Thyroid gland (tissue), 4 donors: ENCODE measurements around the gene SLC25A6. TPM values are rescaled to one million over a fixed set of nuclear protein-coding genes. Genes with fewer than 3 reads are reported as not detected.

Source experiments
- DNase-seq, 2 donors: peaks; one replicate each; pipeline ENCODE4 v3.0.0-alpha.2; 2019
- H3K27ac ChIP-seq, 3 donors: fragments of 200-600 bp; sonication (generic); 1 replicate in 2 of 3; 2 replicates in 1 of 3; pipeline ENCODE4 v1.5.1; 2016 to 2019; ENCODE audit warnings: mild to moderate bottlenecking in 1 of 3, moderate library complexity in 1 of 3
- H3K27me3 ChIP-seq: fragments of 200-600 bp; sonication (generic); one replicate; pipeline ENCODE4 v1.5.1; 2019
- H3K36me3 ChIP-seq, 2 donors: fragments of 200-600 bp; sonication (generic); one replicate each; pipeline ENCODE4 v1.5.1; 2016 to 2019
- H3K4me1 ChIP-seq, 2 donors: fragments of 200-600 bp; sonication (generic); one replicate each; pipeline ENCODE4 v1.5.1; 2017 to 2019
- H3K4me3 ChIP-seq, 3 donors: fragments of 200-600 bp; sonication (generic); replicated peaks in 1 of 3; 1 replicate in 2 of 3; 2 replicates in 1 of 3; pipeline ENCODE4 v1.5.1; 2016; ENCODE audit warnings: mild to moderate bottlenecking in 1 of 3
- H3K9me3 ChIP-seq: fragments of 200-600 bp; sonication (generic); one replicate; pipeline ENCODE4 v1.5.1; 2017
- CTCF ChIP-seq, 6 experiments: fragments of 200-600 bp in 3 of 6; fragments of 450-650 bp in 3 of 6; sonication (generic) in 3 of 6; IDR thresholded peaks; one replicate each; pipeline ENCODE4 v1.5.1; 2016 to 2019; ENCODE audit warnings: antibody characterized with exemption in 6 of 6, mild to moderate bottlenecking in 2 of 6, inconsistent platforms in 1 of 6, moderate library complexity in 1 of 6
- POLR2A ChIP-seq, 2 donors: fragments of 450-650 bp; IDR thresholded peaks; one replicate each; pipeline ENCODE4 v1.6.1; 2017; ENCODE audit warnings: antibody characterized with exemption in 2 of 2, mild to moderate bottlenecking in 2 of 2, moderate library complexity in 1 of 2
- WGBS, 2 donors: methylation state at CpG; one replicate each; pipeline ENCODE4 v1.1.5; 2017; 5-methylcytosine and 5-hydroxymethylcytosine counted together
- intact Hi-C: fragments of 100-400 bp; cut with DNase I; formaldehyde crosslinking; loops from one replicate; pipeline ENCODE4 v1.15.1; 2023
- total RNA-seq, 4 donors: library from RNA; depleted of rRNA; stranded (reverse); fragments of >200 nt; gene quantifications; one replicate each; pipeline ENCODE4 v1.2.3, GENCODE V29; 2016

Gene SLC25A6
- total RNA-seq, 4 donors from 2014 or later: 219 to 397 (median 320) TPM

- WGBS, 2 donors: 63 to 75% methylated on average over 12 to 14 of the region's 14 CpGs
- Histone ChIP-seq H3K36me3 (peaks cover 10 to 29% of the 10 kb centered on the region in 2 donors), H3K9me3 (no peaks in the 10 kb centered on the region), H3K27ac (no peak overlapping the region), H3K4me1 (no peaks in the 10 kb centered on the region), H3K4me3 (no peak overlapping the region), H3K27me3 (no peaks in the 10 kb centered on the region)
- intact Hi-C loops: no loop called here
- no peak for TF ChIP-seq CTCF (IDR thresholded peaks at IDR 0.05)
- TF ChIP-seq POLR2A (IDR thresholded peaks at IDR 0.05): no peak
- DNase-seq: no peak
Observed at GRCh38 chrX:1420371-1420770, 28.5 kb upstream of the SLC25A6 start.

- intact Hi-C loops: no loop called here
- H3K4me3 ChIP-seq: no peak overlapping the region
- no peak for DNase-seq
- no peaks in the 10 kb centered on the region for H3K27me3 ChIP-seq
- no peaks in the 10 kb centered on the region for H3K4me1 ChIP-seq
- H3K27ac ChIP-seq: no peak overlapping the region
- TF ChIP-seq POLR2A (IDR thresholded peaks at IDR 0.05) (no peak), CTCF (IDR thresholded peaks at IDR 0.05) (no peak)
- H3K9me3 ChIP-seq: no peaks in the 10 kb centered on the region
- WGBS, 2 donors: 92 to 93% methylated on average over 11 to 19 of the region's 19 CpGs
- peaks cover 7 to 29% of the 10 kb centered on the region in 2 donors for H3K36me3 ChIP-seq
Observed at GRCh38 chrX:1419545-1420355, 27.8 kb upstream of the SLC25A6 start.

- Histone ChIP-seq H3K9me3 (no peaks in the 10 kb centered on the region), H3K4me1 (no peaks in the 10 kb centered on the region), H3K4me3 (no peak overlapping the region), H3K27ac (no peak overlapping the region), H3K27me3 (no peaks in the 10 kb centered on the region), H3K36me3 (peaks cover 12 to 29% of the 10 kb centered on the region in 2 donors)
- DNase-seq: no peak
- WGBS, 2 donors: 92 to 95% methylated on average over 20 to 24 of the region's 29 CpGs
- TF ChIP-seq POLR2A (IDR thresholded peaks at IDR 0.05) (no peak), CTCF (IDR thresholded peaks at IDR 0.05) (no peak)
- intact Hi-C loops: no loop called here
Observed at GRCh38 chrX:1418901-1419544, 27.1 kb upstream of the SLC25A6 start.

- H3K27ac ChIP-seq: no peak overlapping the region
- DNase-seq: no peak
- no peak overlapping the region for H3K4me3 ChIP-seq
- peaks cover 12 to 29% of the 10 kb centered on the region in 2 donors for H3K36me3 ChIP-seq
- WGBS, 2 donors: 94 to 96% methylated on average over 18 to 19 of the region's 20 CpGs
- intact Hi-C loops: no loop called here
- H3K27me3 ChIP-seq: no peaks in the 10 kb centered on the region
- no peaks in the 10 kb centered on the region for H3K4me1 ChIP-seq
- H3K9me3 ChIP-seq: no peaks in the 10 kb centered on the region
- TF ChIP-seq POLR2A (IDR thresholded peaks at IDR 0.05) (no peak), CTCF (IDR thresholded peaks at IDR 0.05) (no peak)
Observed at GRCh38 chrX:1417921-1418771, 26.2 kb upstream of the SLC25A6 start.
